Fibroblast of peridontal ligament (primary cell): ENCODE data around the gene IFI30.

Experiments used
- DNase-seq: peaks from one replicate; pipeline ENCODE4 v3.0.0-alpha.2; 2010; ENCODE audit errors: extremely low read depth

The IFI30 gene

GRCh38 chr19:18173572-18174288, at the start of gene IFI30:
TSS of gene IFI30 (plus strand) at chr19:18173813. CDS start at chr19:18173842, 29 bp downstream.
- DNase-seq: peak; percentile 26

GRCh38 chr19:18123819-18124218, 49.8 kb upstream of the IFI30 start:
- DNase-seq: no peak

- no peak for DNase-seq
Measured at GRCh38 chr19:18126097-18126496, 47.5 kb upstream of the IFI30 start.

GRCh38 chr19:18128044-18128443, 45.6 kb upstream of the IFI30 start:
- DNase-seq: no peak

GRCh38 chr19:18128805-18129204, 44.8 kb upstream of the IFI30 start:
- DNase-seq: no peak

GRCh38 chr19:18130523-18131242, 42.9 kb upstream of the IFI30 start:
- DNase-seq: no peak

- DNase-seq: no peak
Measured at GRCh38 chr19:18131841-18132596, 41.6 kb upstream of the IFI30 start.

GRCh38 chr19:18135712-18136584, 37.7 kb upstream of the IFI30 start:
- no peak for DNase-seq

GRCh38 chr19:18137242-18137641, 36.4 kb upstream of the IFI30 start:
- no peak for DNase-seq

GRCh38 chr19:18137657-18138339, 35.8 kb upstream of the IFI30 start:
- no peak for DNase-seq

- DNase-seq: no peak
Measured at GRCh38 chr19:18140473-18140872, 33.1 kb upstream of the IFI30 start.

GRCh38 chr19:18141031-18141430, 32.6 kb upstream of the IFI30 start:
- no peak for DNase-seq

- no peak for DNase-seq
Measured at GRCh38 chr19:18143902-18144301, 29.7 kb upstream of the IFI30 start.

GRCh38 chr19:18144361-18144760, 29.3 kb upstream of the IFI30 start:
- DNase-seq: no peak

- DNase-seq: no peak
Measured at GRCh38 chr19:18144906-18145305, 28.7 kb upstream of the IFI30 start.

GRCh38 chr19:18145391-18145999, 28.1 kb upstream of the IFI30 start:
- DNase-seq: no peak

GRCh38 chr19:18147396-18147795, 26.2 kb upstream of the IFI30 start:
- no peak for DNase-seq

- DNase-seq: no peak
Measured at GRCh38 chr19:18149596-18149975, 24.0 kb upstream of the IFI30 start.

- DNase-seq: no peak
Measured at GRCh38 chr19:18150776-18151624, 22.6 kb upstream of the IFI30 start.

- peak; percentile 97 for DNase-seq
Measured at GRCh38 chr19:18152442-18152816, 21.2 kb upstream of the IFI30 start.
